HG02678 (cell line): ENCODE measurements around the gene PTPRM.

Experiments used
- ATAC-seq: cut with Tn5 transposase; IDR thresholded peaks from one replicate; pipeline ENCODE4 v1.9.1; 2021; ENCODE audit warnings: mild to moderate bottlenecking, moderate library complexity; ENCODE audit not compliant: unreplicated experiment

The PTPRM gene

GRCh38 chr18:8140841-8141501 lies 573.9 kb downstream of the PTPRM start:
- no peak for ATAC-seq

DNA sequence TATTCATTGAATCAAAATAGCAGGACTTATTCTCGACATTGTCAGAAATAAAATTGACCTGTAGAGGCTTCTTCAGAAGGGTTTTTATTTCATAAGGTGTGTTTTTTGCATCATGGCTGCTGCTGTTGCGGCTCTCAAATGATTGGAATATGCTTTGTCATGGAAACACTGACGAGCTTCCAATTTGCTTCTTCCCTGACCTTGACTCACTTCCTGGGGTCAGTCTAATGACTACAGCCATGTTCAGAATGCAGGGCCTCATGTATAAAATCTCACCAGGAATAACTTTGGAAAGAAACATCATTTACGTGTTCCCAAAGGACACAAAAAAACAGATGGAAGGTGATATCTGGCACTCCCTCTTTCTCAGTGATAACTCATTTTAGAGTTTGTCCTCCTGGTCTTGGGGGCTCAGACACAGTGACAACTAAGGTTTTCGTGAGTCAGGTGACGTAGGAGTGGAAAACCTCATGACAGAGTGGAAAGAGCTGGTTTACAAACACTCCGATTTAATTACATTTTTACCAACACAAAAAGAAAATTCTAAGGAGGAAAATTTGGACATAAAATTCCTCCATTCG lies 575.1 kb downstream of the PTPRM start:
- no peak for ATAC-seq

- no peak for ATAC-seq
These were observed 575.8 kb downstream of the PTPRM start for GRCh38 chr18:8142932-8143331.

- ATAC-seq: no peak
These were observed 584.1 kb downstream of the PTPRM start for GRCh38 chr18:8151181-8151580.

DNA sequence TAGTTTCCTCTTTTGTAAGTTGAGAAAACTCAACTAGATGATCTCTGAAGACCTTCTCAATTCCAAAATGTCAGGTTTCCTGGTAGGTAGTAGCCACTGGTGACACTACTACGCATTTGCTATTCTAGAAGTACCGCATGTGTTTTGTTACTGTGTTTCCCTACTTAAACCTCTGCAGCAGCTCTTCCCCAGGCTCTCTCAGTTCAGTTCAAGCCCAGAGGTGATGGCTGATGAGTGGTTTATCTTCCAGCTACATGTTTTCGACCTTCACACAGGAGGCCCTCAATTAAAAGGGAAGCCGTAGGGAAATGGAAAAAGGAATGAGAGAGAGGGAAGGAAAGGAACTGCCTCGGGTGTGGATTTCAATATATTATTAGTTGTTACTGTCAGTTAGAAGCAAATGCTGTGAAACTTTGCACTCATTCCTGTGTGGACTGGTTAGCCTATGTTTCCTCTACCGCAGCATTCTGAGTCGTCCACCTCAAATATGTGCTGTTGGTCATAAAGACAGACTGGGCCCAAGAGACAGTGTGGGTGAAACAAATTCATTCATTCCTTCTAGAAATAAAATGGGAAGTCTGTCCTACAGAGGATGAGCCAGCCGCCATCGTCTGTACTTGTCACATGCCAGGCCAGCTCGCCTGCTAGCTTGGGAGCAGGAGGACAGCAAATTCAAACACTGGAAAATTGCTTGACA lies 586.9 kb downstream of the PTPRM start:
- ATAC-seq: no peak

DNA sequence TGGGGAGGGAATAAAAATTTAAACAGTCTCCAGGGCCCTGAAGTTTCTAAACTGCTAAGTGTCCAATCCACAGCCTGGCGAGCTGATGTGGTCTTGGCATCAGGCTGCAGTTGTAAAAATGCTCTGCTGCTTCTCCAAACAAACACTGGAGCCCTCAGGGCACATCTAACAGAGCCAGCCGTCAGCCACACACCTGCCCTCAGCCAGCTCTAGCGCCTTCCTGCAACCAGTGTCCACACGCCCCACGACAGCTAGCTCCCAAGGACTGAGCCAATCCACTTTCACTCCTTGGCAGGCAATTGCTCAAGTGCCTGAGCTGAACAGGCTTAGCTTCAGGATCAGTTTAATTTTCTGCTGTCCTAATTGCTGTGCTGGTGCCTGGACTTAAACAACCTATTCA lies 595.7 kb downstream of the PTPRM start:
- ATAC-seq: no peak

GRCh38 chr18:8163286-8163959 lies 596.3 kb downstream of the PTPRM start:
- no peak for ATAC-seq

GRCh38 chr18:8165095-8165494 lies 598.0 kb downstream of the PTPRM start:
- ATAC-seq: no peak

DNA sequence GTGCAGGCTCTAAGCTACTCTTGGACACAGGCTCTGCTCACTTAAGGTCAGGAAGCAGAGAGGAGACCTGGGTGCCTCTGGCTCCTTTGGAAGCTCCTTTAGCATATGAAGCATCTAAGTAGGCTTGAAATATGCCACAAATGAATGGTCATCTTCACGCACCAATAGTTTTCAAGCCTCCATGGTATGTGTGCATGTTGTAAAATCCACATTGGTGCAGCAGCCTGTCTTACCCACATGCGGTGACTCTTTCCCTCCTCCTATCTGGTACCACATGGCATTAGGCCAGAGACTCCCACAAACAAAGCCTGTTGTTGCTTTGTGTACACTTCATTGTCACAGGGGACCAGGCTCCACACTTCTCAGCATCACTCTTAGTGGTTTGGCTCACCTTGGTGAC lies 599.9 kb downstream of the PTPRM start:
- no peak for ATAC-seq

GRCh38 chr18:8167673-8168072 lies 600.6 kb downstream of the PTPRM start:
- no peak for ATAC-seq

GRCh38 chr18:8169722-8170121 lies 602.6 kb downstream of the PTPRM start:
- ATAC-seq: no peak

DNA sequence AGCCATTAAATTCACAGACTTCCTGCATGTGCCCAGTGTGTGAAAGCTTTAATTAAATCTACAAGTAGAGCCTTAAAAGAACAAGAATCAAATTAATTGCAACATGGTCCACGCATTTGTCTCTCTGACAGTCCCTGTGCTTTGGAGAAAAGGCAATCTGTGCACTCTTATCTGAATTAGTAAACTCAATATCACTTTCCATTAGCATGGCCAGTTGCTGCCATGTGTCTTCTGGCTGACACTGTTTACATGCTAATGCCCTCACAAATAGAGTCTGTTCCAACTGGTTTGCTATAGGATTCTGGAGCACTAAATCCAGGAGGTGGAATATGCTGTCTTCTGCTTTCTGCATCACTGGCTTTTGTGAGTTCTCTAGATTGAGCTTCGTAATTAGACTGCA lies 607.7 kb downstream of the PTPRM start:
- ATAC-seq: no peak

GRCh38 chr18:8175501-8176061 lies 608.5 kb downstream of the PTPRM start:
- no peak for ATAC-seq

- ATAC-seq: no peak
These were observed 609.0 kb downstream of the PTPRM start for GRCh38 chr18:8176109-8176508.

- ATAC-seq: no peak
These were observed 609.4 kb downstream of the PTPRM start for GRCh38 chr18:8176554-8176953.

DNA sequence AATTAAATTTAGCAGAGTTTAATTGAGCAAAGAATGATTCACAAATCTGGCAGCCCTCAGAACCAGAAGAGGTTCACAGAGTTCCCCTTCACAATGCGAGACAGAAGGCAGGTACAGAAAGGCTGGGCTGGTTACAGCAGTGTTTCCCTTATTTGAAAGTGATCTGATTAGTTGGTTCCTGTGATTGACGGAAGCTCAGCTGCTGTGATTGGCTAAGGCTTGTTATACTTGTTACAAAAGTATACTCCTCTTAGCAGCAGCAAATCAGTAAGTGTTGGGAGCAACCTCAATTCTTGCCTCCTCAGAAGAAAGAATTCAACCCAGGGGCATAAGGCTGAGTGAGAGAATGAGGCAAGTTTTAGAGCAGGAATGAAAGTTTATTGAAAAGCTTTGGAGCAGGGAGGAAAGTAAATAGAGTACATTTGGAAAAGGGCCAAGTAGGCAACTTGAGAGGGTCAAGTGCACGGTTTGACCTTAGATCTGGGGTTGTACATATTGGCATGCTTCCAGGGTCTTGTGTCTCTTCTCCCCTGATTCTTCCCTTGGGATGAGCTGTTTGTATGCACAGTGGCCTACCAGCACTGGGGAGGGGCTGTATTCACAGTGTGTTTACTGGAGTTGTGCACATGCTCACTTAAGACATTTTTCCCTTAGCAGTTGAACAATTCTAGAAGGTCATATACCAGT lies 610.4 kb downstream of the PTPRM start:
- ATAC-seq: no peak

GRCh38 chr18:8186413-8186812 lies 619.3 kb downstream of the PTPRM start:
- ATAC-seq: no peak

DNA sequence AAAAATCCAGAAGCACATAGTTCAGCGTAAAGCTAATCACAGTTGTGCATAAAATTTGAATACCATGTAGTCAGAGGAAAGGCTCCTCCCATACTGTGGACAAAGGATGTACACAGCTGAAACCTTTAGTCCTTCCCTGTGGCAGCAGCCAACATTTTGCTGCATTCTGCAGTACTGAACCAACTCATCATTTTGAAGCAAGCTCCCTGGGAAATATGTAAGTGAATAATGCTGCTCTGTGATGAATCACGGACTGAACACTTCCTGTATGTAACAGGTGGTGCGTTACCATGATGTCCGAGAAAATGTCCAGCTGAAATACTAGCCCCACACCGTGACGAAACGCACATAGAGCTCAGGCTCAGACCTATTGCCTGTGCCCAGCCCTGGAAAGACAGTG lies 621.1 kb downstream of the PTPRM start:
- ATAC-seq: no peak

GRCh38 chr18:8190980-8191379 lies 623.9 kb downstream of the PTPRM start:
- ATAC-seq: no peak

DNA sequence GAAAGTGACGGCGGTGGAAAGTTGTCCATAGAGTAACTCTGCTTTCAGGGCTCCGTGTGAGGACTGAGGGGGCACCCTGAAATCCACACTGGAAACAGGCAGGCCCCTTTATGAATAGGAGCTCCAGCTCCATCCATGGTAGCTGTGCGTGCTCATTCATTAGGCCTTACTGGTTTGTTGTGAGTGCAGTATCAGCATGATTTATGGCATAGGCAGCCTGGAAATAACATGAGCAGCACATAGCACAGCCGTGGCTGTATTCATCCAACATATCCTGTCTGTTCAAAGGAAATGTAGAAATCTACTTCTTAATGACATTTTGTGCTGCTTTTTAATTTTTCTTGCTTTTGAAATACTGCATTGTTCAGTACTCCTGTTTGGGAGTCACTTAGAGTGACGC lies 627.3 kb downstream of the PTPRM start:
- ATAC-seq: no peak

DNA sequence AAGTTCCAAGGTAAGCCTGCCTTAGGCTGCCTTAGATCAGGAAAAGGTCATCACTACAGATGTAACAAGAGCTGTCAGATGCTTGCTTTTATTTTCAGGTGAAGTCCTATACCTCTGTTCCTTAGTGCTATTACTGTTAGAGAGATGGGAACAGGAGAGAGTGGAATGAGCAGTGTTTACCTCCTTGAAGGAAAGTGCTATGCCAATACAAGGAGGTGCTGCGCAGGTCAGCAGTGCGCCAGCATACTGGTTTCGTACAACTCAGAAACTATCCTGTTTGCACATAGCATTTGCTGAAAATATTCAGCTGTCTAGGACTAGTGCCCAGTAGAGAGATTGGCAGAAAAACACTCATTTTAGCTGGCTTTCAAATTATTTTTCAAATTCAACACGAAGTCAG lies 629.1 kb downstream of the PTPRM start:
- ATAC-seq: no peak
